Measurements from ENCODE around the gene MRPS12.
"Not testable (repeated sequence)": the region's sequence is repeated elsewhere in the genome, so short reads cannot be mapped to it uniquely, and the experiment has no call there.

The MRPS12 gene

DNA sequence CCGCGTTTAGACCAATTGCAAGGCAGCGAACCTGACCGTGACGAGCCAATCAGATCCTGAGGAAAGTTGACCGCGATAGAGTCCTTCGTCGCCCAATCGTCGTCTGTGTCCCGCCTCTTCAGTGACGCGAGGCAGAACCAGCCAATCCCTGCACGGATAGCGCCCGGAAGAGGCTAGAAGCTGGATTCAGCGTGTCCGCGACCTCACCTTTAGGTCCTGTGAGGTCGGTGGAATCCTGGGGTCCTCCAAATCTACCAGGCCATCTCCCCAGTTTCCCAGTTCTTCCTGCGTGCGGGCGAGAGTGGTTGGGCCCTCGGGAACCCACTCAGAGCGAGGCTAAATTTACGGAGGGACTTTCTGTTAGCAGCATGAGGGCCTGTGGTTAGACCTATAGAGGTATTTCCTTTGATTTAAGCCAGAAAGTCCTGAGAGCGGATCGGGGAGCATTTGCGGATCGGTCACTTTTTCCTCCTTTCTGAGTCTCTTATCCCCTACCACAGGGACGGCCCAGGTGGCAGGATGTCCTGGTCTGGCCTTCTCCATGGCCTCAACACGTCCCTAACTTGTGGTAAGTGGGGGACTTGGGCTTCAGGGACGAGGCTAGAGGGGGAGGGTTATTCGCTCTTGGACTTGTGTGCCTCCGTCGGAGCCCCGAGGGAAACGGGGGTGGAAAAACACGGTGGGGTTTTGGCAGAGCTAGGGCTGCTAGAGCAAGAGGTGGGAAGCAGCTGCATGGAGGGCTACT lies at the start of gene MRPS12:
MRPS12 (plus strand) TSS at position 169 of the 745 bp plus-strand sequence; CDS start at position 520, 351 bp downstream.
- peak; percentile 98 for DNase-seq

DNA sequence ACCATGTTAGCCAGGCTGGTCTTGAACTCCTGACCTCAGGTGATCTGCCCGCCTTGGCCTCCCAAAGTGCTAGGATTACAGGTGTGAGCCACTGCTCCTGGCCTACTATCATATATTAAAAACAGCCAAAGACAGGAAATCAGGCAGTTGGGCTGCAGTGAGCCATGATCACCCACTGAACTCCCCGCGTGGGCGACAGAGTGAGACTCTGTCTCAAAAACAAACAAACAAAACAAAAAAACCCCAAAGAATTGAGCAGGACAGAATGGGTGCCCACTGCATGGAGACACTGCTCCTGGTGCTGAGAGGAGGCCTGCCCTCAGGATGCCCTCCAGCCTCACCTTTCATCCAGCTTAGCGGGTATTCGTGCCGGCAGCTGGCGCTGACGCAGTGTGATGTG lies 47.5 kb upstream of the MRPS12 start:
- no peak for DNase-seq

DNA sequence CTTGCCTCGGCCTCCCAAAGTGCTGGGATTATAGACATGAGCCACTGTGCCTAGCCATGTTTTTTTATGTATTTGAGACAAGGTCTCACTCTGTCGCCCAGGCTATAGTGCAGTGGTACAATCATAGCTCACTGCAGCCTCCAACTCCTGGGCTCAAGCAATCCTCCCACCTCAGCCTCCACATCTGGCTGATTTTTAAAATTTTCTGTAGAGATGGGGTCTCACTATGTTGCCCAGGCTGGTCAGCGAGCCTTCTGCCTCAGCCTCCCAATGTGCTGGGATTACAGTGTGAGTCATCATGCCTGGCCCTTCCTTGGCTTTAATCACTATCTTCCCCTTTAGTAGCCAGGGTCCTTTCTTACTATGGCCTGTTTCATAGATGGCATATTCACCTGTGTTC lies 46.1 kb upstream of the MRPS12 start:
- not testable (repeated sequence) for DNase-seq

DNA sequence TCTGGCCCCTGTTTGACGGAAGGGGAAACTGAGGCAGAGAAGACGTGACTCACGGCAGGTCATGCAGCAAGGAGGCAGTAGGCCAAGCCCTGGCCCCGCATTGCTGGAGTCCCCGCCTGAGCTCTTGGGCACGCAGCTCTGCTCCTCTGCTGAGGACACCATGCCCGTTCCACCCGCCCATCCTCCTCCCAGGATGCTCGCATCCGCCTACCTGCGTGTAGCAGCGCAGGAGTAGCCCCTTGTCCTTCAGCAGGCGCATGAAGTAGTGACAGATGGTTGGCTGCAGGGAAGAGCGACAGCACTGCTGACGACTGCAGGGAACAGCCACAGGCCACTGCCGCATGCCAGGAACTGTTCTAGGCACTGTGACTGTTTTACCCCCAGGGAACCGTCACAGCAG lies 41.9 kb upstream of the MRPS12 start:
- DNase-seq = no peak

DNA sequence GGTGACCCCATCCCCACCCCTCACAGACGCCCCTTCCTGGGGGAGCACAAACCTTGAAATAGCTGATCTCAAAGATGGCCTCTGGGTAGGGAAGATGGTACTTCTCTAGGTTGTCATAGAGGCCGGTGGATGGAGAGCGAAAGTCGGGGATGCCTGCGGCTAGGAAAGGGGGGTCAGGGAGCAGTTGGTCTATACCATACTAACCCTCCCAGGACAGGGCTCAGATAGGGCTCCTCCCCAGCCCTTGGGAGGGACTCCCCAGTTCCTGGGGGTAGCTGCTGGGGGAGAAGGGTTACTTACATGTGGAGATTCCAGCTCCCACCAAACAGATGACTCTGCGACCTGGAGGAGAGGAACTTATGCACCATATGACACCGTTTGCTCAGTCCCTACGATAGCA lies 40.9 kb upstream of the MRPS12 start:
- no peak for DNase-seq

DNA sequence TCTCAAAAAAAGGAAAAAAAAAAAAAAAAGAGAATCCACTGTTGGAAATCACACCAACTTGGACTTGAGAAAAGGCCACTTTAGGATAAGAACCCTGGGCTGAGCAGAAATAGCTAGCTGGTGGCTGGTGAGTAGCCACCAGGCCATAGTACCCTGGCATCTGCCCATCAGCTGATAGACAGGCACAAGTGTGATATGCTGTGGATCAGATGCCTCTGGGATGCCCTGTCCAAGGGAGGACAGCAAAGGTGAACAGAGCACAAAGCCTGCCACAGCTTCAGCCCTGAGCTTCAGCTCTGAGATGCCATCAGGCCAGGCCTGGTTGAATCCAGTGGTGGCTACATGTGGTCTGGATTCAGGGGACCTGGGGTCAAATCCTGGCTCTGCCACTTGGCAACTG lies 40.1 kb upstream of the MRPS12 start:
- no peak for DNase-seq

DNA sequence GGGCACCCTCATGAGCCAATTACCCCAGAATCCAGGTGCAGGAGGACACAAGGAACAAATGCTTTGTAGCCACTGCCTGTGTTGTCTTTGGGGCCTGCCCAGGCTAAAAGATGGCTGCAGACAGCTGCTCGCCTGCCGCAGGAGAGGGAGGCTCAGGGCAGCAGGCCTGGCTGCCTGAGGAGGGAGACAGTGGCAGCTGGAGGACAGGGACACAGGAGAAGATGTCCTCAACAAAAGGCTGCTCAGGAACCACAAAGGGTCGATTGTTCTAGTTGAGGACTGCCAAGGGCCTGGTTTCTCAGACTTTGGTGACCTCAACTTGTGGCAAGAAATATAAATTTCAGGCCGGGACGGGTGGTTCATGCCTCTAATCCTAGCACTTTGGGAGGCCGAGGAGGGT lies 39.0 kb upstream of the MRPS12 start:
- DNase-seq = no peak

DNA sequence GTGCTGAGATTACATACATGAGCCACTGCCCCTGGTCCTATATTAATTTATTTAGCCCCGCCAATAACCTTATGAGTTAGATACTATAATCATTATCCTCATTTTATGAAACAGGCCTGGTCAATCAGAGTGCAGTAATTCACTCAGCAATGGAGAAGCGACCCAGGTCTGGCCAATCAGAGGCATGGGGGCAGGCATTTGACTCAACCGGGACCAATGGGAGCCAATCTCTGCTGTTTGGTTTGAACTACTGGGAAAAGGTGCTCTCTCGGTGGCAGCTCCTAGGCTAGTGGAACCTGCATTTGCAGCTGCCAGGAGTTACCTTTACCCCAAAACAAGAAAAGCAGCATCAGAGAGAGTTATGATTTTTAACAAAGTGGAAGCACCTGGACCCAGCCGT lies 37.9 kb upstream of the MRPS12 start:
- DNase-seq = no peak

DNA sequence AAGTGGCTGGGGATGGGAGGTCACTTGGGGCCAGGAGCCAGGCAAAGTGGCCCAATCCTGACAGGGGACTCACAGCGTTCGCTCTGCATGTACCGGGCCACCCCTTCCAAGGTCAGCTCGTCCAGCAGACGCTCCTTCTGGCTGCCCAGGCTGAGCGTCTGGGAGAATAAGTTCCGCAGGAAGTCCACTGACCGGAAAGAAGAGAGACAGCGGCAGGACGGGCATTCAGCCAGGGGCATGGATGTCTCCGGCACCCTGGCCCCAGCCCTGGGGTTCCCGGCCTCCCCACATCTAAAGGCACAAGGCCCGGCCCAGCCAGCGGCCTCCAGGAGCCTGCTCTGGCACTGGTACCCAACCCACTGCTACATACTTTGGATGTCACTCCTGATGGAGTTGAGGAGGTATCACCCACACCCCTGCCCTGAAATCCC lies 37.4 kb upstream of the MRPS12 start:
- DNase-seq = no peak

DNA sequence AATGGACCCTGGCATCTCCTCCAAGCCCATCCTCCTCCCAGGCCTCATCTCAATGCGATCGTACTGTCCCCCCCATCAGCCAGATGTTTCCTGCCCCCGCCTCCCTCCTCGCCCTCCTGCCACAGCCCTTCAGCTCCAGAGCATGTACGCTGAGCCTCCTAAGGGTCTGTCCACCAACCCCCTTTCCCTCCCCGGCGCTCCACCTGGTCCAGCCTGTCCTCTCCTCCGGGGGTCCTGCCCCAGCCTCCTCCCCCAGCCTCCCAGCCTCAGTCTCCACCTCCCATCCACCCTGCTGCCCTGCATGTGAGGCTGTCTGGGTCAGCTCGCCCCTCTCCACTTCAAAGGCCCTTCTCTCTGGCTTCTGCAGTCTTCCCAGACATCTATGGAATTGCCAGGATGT lies 35.8 kb upstream of the MRPS12 start:
- no peak for DNase-seq

DNA sequence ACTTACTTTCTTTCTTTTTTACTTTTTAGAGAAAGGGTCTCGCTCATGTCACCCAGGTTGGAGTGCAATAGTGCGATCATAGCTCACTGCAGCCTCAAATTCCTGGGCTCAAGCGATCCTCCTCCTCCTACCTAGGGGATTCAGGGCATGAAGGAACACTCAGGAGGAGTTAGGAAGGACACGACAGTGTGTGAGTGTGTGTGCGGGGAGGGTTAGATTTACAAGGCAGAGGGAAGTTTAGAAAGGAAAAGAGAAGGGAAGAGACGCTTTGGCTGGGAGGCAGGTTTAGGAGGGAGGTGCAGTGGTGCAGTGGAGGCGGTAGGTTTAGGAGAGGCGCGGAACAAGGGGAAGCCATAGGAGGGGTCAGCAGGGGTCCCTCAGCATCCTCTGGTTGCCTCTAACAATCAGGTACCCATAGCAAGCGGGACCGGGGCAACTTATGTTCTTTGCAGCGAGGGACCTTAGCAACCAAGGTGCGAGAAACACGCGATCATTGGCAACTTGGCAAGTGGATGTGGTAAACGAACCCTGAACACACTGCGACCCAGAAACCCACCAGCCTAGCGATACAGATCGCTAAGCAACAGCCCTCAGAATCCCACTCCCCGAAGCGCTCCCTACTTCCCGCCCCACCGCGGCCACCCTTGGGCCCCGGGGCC lies 31.8 kb upstream of the MRPS12 start:
- no peak for DNase-seq

DNA sequence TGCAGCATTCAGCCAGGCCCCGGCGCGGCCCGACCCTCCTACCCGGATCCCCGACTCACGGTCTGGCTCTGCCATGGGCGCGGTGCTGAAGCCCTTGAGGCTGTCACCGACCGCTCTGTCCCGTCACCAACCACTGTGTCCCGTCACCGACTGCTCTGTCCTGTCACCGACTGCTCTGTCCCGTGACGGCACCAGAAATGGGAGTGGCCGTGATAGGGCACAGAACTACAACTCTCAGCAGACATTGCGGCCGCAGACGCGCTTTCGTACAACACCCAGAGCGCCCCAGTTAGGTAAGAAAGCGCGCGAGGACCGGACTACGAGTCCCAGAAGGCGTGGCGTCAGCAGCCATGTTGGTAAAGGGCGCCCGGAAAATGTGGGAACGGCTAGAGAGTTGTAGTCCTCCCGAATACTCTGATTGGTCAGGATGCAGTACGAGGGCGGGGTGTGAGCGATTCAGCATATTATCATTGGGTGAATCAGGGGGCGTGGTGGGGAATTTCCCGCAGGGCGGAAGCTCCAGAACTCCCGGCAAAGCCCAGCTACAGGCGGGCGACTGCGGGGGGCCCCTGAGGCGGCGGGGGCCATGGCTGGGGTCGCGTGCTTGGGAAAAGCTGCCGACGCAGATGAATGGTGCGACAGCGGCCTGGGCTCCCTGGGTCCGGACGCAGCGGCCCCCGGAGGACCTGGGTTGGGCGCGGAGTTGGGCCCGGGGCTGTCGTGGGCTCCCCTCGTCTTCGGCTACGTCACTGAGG lies 31.1 kb upstream of the MRPS12 start, which contains the start of the genes NFKBIB and SIRT2:
NFKBIB (plus strand) TSS at position 523 of the 755 bp plus-strand sequence; CDS start at position 587, 64 bp downstream.
SIRT2 (minus strand) TSS at position 172 of the 755 bp plus-strand sequence; CDS start at position 75, 97 bp downstream.
- DNase-seq = peak; percentile 100

DNA sequence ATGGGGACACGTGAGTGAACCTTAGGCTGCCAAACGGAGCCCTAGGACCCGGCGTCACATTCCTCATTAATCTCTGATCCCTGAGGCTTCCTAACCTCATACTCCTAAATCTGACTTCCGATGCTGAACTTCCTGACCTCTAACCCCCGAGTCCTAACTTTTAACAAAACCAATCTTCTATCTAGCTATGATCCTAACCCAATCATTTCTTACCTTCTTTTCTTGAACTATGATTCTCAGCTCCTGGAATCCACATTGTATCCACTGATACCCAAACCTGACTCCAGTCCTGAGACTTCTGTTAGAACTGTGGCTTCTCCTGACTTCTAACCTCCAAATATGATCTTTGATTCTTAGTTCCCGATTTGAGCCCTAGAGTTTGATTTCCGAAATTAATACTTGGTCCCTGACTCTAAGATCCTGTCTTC lies 30.5 kb upstream of the MRPS12 start:
- no peak for DNase-seq

DNA sequence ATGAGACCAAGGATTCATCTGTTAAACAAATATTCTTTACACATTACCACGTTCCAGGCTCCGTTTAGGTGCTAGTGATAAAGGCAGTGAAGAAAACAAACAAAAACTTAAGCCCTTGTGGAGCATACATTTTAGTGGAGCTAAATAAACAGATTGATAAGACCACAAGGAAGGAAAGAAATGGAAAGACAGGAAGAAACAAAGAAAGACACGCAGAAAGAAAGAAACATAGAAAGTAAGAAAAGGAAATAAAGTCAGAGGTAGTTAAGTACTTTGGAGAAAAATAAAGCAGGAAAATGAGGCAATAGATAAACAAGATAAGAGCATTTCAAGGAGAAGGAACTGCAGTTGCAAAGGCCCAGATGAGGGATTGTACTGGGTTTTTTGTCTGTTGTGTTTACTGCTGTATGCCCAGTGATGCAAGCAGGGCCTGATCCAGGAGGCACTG lies 30.0 kb upstream of the MRPS12 start:
- no peak for DNase-seq

DNA sequence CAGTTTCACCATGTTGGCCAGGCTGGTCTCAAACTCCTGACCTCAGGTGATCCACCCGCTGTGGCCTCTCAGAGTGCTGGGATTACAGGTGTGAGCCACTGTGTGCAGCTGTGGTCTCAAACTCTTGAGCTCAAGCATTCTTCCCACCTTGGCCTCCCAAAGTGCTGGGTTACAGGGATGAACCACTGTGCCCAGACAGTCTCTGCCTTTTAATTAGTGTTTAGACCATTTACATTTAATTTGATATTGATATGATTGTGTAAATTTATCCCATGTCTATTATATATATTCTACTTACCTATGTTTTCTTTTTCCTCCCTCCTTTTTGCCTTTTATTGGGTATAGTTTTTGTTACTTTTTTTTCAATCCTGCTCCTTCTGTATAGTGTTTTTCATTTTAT lies 29.1 kb upstream of the MRPS12 start:
- DNase-seq = no peak

DNA sequence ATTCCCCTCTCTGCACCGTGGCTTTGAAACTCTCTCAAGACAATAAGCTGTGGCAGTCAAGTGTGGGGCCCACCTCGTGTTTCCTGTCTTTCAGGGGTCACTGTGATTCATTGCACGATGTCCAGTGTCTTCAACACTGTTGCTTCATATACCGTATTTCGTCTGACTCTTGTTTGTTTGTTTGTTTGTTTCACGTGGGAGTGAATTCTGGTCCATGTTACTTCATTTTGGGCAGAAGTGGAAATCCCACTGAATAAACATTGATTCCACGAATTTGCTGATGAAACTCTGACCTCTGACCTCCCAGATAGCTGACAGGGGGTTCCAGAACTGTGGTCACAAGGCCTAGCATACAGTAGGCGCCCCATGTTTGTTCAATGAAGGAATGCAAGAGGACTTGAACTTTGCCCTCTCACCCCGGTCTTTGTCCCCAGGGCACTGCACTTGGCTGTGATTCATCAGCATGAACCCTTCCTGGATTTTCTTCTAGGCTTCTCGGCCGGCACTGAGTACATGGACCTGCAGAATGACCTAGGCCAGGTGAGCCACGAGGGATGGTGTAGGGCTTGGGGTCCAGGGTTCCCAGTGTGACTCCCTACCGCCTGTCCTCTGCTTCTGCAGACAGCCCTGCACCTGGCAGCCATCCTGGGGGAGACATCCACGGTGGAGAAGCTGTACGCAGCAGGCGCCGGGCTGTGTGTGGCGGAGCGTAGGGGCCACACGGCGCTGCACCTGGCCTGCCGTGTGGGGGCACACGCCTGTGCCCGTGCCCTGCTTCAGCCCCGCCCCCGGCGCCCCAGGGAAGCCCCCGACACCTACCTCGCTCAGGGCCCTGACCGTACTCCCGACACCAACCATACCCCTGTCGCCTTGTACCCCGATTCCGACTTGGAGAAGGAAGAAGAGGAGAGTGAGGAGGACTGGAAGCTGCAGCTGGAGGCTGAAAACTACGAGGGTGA lies 25.9 kb upstream of the MRPS12 start:
- DNase-seq = no peak

DNA sequence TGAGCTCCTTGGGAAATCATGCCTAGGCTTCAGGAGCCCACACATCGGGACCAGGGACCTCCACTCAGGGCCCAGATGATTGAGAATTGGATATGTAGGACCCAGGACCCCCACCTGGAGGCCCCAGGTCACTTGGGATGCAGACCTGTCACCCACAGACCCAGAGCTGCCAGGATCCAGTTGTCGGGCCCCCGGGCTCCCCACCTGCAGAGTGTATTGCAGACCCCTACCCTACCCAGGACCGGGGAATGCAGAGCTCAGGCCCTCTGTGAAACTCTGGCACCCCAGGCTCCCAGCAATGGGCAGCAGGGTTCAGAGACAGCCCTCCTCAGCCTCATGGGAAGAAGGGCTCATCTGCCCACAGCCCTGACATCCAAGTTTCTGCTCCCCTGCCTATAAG lies 25.1 kb upstream of the MRPS12 start:
- no peak for DNase-seq

DNA sequence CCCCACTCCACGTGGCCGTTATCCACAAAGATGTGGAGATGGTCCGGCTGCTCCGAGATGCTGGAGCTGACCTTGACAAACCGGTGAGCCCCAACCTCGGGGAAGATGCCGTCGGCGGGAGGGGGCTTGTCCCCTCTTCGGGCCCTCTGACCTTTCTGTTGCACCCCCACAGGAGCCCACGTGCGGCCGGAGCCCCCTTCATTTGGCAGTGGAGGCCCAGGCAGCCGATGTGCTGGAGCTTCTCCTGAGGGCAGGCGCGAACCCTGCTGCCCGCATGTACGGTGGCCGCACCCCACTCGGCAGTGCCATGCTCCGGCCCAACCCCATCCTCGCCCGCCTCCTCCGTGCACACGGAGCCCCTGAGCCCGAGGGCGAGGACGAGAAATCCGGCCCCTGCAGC lies 23.5 kb upstream of the MRPS12 start:
- no peak for DNase-seq

DNA sequence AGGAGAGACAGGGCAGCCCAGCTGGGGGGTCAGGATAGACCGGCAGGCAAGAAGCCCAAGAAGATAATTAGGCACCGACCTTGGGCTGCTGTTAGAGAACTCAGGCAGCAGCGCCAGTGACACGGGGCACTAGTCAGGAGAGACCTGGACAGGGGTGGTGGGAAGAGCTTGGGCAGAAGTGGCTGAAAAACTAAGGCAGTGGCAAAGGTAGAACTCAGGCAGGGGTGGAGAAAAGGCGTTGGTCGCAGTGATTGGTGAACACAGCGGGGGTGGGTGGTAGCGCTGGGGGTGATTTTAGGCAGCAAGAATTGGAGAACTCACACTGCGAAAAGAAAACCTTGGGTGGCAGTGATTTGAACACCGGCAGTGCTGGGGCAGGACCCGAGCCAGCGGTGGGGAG lies 23.1 kb upstream of the MRPS12 start:
- no peak for DNase-seq

DNA sequence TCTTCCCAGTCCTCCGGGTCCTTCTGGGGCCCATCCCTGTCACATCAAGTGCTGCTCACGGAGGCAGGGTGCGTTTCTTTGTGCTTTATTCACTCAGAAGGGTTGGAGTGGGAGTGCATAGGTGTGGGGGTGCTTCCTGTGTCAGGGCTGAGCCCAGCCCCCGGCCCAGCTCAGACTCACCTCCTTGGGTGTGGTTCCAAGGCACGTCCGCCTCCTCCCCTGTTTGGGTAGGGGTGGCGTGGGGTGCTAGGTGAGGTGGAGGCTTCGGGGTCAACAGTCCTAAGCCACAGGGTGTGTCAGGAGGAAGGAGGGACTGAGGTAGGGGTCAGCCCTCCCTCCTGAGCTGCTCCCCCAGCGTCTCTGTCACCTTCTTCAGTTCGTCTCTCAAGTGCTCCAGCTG lies 21.8 kb upstream of the MRPS12 start:
- DNase-seq = no peak

DNA sequence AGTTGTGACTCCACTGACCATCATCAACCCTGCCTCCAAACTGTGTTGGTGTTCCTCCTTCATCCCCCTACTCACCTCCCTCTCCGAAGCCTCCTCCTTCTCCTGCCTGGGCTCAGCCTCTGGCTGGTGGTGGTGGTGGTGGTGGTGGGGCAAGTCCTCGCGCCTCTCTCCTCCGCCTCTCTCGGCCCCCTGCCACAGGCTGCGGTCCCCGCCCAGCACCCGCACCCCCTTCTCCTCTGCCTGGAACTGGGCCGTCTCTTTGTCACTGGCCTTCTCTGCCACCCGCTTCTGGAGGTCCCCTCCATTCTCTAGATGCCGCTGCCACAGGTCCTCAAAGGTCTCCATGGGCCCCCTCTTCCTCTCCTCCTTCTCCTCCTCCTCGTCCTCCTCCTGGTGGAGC lies 20.3 kb upstream of the MRPS12 start:
- DNase-seq = no peak

DNA sequence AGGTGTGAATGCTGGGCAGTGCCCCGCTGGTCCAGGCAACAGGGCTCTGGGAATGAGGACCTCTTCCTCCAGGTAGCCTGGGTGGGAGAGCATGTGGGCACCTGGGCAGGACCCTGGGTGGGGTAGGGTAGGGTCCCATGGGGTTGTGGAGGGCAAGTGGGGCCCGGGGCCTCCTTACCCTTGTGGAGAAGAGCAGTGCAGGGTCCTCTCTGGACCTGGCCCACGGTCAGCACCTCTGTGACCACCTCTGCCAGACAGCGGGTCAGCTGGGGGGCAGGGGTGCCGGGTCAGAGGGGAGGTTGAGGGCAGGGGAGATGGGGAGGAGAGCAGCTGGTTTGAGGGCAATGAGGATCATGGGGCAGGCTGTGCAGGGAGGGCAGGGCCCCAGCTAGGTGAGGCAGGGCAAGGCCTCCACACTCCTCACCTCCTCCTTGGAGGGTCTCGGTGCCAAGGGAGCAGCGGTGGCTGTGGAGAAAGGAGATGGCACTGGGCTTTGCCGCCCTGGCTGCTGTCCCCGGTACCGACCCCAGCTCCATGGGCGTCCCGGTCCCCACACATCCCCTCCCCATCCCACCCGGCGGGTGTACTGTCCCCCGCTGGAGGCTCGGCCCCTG lies 19.2 kb upstream of the MRPS12 start:
- DNase-seq = no peak
